GM18511 (cell line): ENCODE measurements around the gene TUBB8B.
"Not testable (repeated sequence)": the region's sequence is repeated elsewhere in the genome, so short reads cannot be mapped to it uniquely, and the experiment has no call there.

ENCODE experiments used
- ATAC-seq: cut with Tn5 transposase; IDR thresholded peaks from one replicate; pipeline ENCODE4 v1.9.1; 2021; ENCODE audit warnings: mild to moderate bottlenecking, moderate library complexity; ENCODE audit not compliant: unreplicated experiment

Gene TUBB8B

GRCh38 chr18:13177-13576, 36.2 kb downstream of the TUBB8B start:
- ATAC-seq = not testable (repeated sequence)

GRCh38 chr18:12773-13172, 36.6 kb downstream of the TUBB8B start:
- ATAC-seq = not testable (repeated sequence)

- not testable (repeated sequence) for ATAC-seq
Observed at GRCh38 chr18:11383-12274, 37.8 kb downstream of the TUBB8B start.

GRCh38 chr18:10624-11184, 38.7 kb downstream of the TUBB8B start:
- not testable (repeated sequence) for ATAC-seq

GRCh38 chr18:9937-10336, 39.5 kb downstream of the TUBB8B start:
- ATAC-seq = not testable (repeated sequence)
